BLaER1 treated with 17β-estradiol and CSF1 and Interleukin-3, amounts not matched to agents 10 nM and 100 nM (cell line): ENCODE results near the gene C1QBP.
"Not testable (repeated sequence)": the region's sequence is repeated elsewhere in the genome, so short reads cannot be mapped to it uniquely, and the experiment has no call there.

ENCODE experiments used
- H3K27ac ChIP-seq, 11 experiments: shearing (Covaris generic); formaldehyde crosslinking; 2 replicates each; pipeline ENCODE4 v1.8.1; 2022
- H3K27me3 ChIP-seq, 11 experiments: shearing (Covaris generic); formaldehyde crosslinking; 2 replicates each; pipeline ENCODE4 v1.8.1; 2022
- H3K36me3 ChIP-seq, 11 experiments: shearing (Covaris generic); formaldehyde crosslinking; 2 replicates each; pipeline ENCODE4 v1.8.1; 2022
- H3K4me1 ChIP-seq, 10 experiments: shearing (Covaris generic); formaldehyde crosslinking; 2 replicates each; pipeline ENCODE4 v1.8.1; 2022
- H3K4me2 ChIP-seq, 11 experiments: shearing (Covaris generic); formaldehyde crosslinking; 2 replicates each; pipeline ENCODE4 v1.8.1; 2022
- H3K4me3 ChIP-seq, 10 experiments: shearing (Covaris generic); formaldehyde crosslinking; 2 replicates each; pipeline ENCODE4 v1.8.1; 2022
- H3K9ac ChIP-seq, 11 experiments: shearing (Covaris generic); formaldehyde crosslinking; 2 replicates each; pipeline ENCODE4 v1.8.1; 2022
- H3K9me3 ChIP-seq, 11 experiments: shearing (Covaris generic); formaldehyde crosslinking; replicated peaks in 1 of 11; 2 replicates each; pipeline ENCODE4 v1.8.1; 2022
- H4K20me1 ChIP-seq, 11 experiments: shearing (Covaris generic); formaldehyde crosslinking; 2 replicates each; pipeline ENCODE4 v1.8.1; 2022
- Cebpa-rat ChIP-seq, 11 experiments: shearing (Covaris generic); IDR thresholded peaks; 2 replicates each; pipeline ENCODE4 v1.8.1; 2022

C1QBP gene

DNA sequence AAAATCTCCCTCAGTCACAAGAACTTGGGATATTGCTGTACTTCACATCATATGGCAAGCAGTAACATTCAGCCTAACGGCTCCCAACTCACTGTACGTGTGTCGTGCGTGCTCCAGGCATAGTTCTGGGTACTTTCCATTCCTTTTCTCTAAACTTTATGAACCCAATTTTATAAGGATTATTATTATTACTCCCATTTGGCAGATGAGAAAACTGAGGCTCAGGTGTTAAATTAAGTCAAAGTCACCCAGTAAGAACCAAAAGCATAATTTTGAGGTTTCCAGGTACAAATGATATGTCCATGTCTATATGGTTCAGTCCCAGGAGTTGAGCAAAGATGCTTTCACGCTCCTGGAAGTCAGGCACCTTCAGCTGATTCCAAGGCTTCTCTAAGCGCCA, 4.8 kb upstream of the C1QBP start:
- no peak overlapping the region for H3K4me2 ChIP-seq
- no peaks in the 10 kb centered on the region for H3K27me3 ChIP-seq
- H4K20me1 ChIP-seq, result peaks cover 0 to 87% (median 51%) of the 10 kb centered on the region in 11 experiments; a peak in 16 of 22 replicates
- H3K27ac ChIP-seq, result no peak overlapping the region
- no peaks in the 10 kb centered on the region for H3K9me3 ChIP-seq
- H3K4me3 ChIP-seq, result no peak overlapping the region
- no peak overlapping the region for H3K9ac ChIP-seq
- no peak for TF ChIP-seq Cebpa-rat (IDR thresholded peaks at IDR 0.05)
- peaks cover 57 to 90% (median 80%) of the 10 kb centered on the region in 11 experiments for H3K36me3 ChIP-seq
- peaks cover 8 to 10% (median 9%) of the 10 kb centered on the region in 10 experiments; a peak in 19 of 20 replicates for H3K4me1 ChIP-seq

DNA sequence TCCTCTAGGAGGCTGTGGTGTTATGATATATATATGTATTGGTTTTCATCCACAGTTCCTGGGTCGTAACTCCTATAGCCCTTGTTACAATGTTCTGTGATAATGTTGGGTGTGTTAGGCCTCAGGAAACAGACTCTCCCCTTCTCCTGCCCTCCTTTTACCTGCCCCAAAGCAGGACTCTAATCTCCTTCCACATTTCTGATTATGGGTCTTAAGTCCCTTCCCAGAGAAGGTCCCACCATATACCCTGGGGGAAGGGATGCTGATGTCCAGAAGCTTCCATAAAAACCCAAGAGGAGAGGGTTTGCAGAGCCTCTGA, 450 bp upstream of the C1QBP start:
- Histone ChIP-seq H3K36me3 (peaks cover 44 to 84% (median 74%) of the 10 kb centered on the region in 11 experiments), H3K27me3 (no peaks in the 10 kb centered on the region), H3K9ac (peak overlapping the region; percentile 58 to 94 (median 86); a peak in 20 of 22 replicates), H3K4me3 (peak overlapping the region; percentile 79 to 97 (median 87); a peak in 19 of 20 replicates), H3K9me3 (no peaks in the 10 kb centered on the region), H3K27ac (peak overlapping the region; percentile 27 to 91 (median 88); a peak in 15 of 22 replicates), H3K4me1 (peaks cover 31 to 43% (median 37%) of the 10 kb centered on the region in 10 experiments), H4K20me1 (peaks cover 0 to 84% (median 60%) of the 10 kb centered on the region in 11 experiments; a peak in 20 of 22 replicates), H3K4me2 (peak overlapping the region; percentile 32 to 98 (median 81))
- TF ChIP-seq Cebpa-rat (IDR thresholded peaks at IDR 0.05), result no peak

DNA sequence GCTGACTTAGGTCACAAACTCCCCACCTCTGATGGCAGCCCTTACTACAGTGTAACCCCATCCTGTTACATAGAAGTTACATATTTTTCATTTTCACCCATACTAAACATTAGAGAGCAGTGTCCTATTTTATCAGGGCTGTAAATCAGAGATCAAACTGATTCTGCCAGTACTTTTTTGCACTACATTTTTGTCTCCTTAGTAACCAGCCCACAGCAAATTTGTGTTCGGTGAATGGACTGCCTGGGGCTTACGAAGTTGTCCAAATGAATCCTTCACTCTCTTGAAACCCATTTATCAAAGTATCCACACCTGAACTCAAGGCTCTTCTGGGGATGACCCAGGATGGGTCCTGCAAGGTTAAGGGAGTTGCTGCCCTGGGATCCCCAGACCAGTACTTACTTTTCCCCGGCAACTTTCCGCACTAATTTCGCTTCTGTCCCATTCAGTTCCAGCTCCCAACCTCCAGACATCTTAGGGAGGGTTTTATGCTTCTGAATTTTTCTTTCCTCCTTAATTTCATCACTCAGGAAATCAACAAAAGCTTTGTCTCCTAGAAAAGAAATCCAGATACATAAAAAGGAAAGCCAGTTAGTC, 1.1 kb downstream of the C1QBP start:
- peak overlapping the region; percentile 52 to 91 (median 88); a peak in 21 of 22 replicates for H3K27ac ChIP-seq
- H3K4me1 ChIP-seq, result peaks cover 31 to 46% (median 39%) of the 10 kb centered on the region in 10 experiments
- no peaks in the 10 kb centered on the region for H3K27me3 ChIP-seq
- H3K9me3 ChIP-seq, result no peaks in the 10 kb centered on the region
- peak overlapping the region; percentile 69 to 98 (median 87) for H3K4me2 ChIP-seq
- H3K4me3 ChIP-seq, result peak overlapping the region; percentile 79 to 97 (median 87)
- peak overlapping the region; percentile 81 to 94 (median 86) for H3K9ac ChIP-seq
- peaks cover 48 to 86% (median 77%) of the 10 kb centered on the region in 11 experiments for H3K36me3 ChIP-seq
- peaks cover 14 to 87% (median 62%) of the 10 kb centered on the region in 11 experiments; a peak in 21 of 22 replicates for H4K20me1 ChIP-seq
- no peak for TF ChIP-seq Cebpa-rat (IDR thresholded peaks at IDR 0.05)

DNA sequence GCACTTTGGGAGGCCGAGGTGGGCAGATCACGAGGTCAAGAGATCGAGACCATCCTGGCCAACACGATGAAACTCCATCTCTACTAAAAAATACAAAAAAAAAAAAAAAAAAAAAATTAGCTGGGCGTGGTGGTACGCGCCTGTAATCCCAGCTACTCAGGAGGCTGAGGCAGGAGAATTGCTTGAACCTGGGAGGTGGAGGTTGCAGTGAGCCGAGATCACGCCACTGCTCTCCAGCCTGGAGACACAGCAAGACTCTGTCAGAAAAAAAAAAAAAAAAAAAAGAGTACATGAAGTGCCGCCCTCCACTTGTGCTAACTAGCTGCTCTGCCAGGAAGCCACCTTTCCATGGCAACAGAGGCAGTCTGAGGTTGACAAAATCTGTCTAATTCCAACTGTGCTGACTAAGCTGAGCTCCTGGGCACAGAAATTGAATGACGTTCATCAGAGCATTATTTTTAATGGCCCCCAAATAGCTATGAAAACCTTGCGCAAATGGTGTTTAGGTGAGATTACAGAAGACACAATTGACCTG, 3.1 kb downstream of the C1QBP start:
- Histone ChIP-seq H3K9ac (peak overlapping the region in 8 of 11 experiments; percentile 34 to 90 (median 64); a peak in 6 of 22 replicates), H3K27ac (peak overlapping the region in 1 of 11 experiments; percentile 53; a peak in 1 of 22 replicates), H3K36me3 (peaks cover 62 to 86% (median 78%) of the 10 kb centered on the region in 11 experiments), H3K4me3 (peak overlapping the region in 2 of 10 experiments; percentile 90 to 97; a peak in 3 of 20 replicates), H3K4me1 (peaks cover 31 to 46% (median 39%) of the 10 kb centered on the region in 10 experiments), H3K4me2 (peak overlapping the region; percentile 26 to 98 (median 87); a peak in 20 of 22 replicates), H4K20me1 (peaks cover 14 to 87% (median 67%) of the 10 kb centered on the region in 11 experiments; a peak in 21 of 22 replicates)
- not testable (repeated sequence) for H3K9me3 ChIP-seq, H3K27me3 ChIP-seq

DNA sequence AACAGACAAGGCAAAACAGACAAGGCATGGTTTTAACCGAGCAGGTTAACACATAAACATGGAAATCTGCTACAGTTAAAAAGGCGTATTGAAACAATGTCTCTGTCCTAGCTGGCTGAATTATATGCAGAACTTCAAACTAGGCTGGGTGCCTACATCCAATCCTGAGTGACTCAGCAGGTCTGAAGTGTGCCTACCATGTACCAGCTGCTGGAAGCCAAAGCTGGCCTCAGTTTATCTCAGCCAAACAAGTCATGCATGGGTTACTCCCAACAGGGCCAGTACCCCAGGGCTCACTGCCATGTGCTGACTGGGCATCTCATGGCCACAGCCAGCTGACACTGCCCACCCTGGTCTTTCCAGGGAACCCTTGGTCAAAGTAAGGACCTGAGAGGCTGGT, 4.0 kb downstream of the C1QBP start:
- peaks cover 71 to 86% (median 81%) of the 10 kb centered on the region in 11 experiments for H3K36me3 ChIP-seq
- no peaks in the 10 kb centered on the region for H3K27me3 ChIP-seq
- H3K9ac ChIP-seq, result peak overlapping the region in 1 of 11 experiments; percentile 47; a peak in 1 of 22 replicates
- no peak overlapping the region for H3K4me3 ChIP-seq
- TF ChIP-seq Cebpa-rat (IDR thresholded peaks at IDR 0.05), result no peak
- no peaks in the 10 kb centered on the region for H3K9me3 ChIP-seq
- H3K27ac ChIP-seq, result peak overlapping the region in 3 of 11 experiments; percentile 19 to 53 (median 23); a peak in 3 of 22 replicates
- peaks cover 14 to 88% (median 70%) of the 10 kb centered on the region in 11 experiments; a peak in 21 of 22 replicates for H4K20me1 ChIP-seq
- peak overlapping the region in 5 of 11 experiments; percentile 8 to 98 (median 18); a peak in 4 of 22 replicates for H3K4me2 ChIP-seq
- peaks cover 31 to 45% (median 38%) of the 10 kb centered on the region in 10 experiments for H3K4me1 ChIP-seq

DNA sequence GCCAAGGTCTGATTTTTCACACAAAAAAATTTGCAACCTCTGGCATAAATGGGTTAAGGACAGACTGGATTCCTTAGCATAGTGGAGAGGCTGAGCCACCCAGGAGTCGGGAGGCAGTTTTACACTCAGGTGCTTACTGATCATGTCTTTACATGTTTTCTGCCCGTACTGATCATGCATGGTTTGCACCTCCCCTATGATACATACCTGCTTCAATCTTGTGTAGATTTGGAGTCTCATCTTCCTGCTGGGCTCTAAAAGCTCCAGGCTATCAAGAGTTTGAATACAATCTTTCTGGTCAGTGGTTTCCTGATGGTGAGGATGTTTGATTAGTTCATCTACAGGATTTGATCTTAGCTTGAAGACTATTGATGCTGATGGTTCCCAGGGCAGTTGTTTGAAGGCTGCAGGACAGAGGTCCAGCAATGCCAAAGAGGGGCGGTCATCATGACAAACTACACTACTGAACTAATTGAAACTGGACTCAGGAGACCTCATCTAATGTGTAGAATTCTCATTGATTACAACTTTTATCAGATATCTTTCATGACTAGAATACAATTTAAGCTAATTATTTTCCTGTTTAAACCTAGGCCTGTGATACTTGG, 6.9 kb downstream of the C1QBP start:
- H3K27me3 ChIP-seq, result no peaks in the 10 kb centered on the region
- no peak overlapping the region for H3K4me3 ChIP-seq
- TF ChIP-seq Cebpa-rat (IDR thresholded peaks at IDR 0.05), result no peak
- peaks cover 94 to 100% (median 100%) of the 10 kb centered on the region in 11 experiments for H3K36me3 ChIP-seq
- no peak overlapping the region for H3K9ac ChIP-seq
- no peak overlapping the region for H3K4me2 ChIP-seq
- H3K4me1 ChIP-seq, result peaks cover 16 to 32% (median 25%) of the 10 kb centered on the region in 10 experiments
- no peak overlapping the region for H3K27ac ChIP-seq
- H3K9me3 ChIP-seq, result no peaks in the 10 kb centered on the region
- peaks cover 14 to 93% (median 66%) of the 10 kb centered on the region in 11 experiments; a peak in 21 of 22 replicates for H4K20me1 ChIP-seq

DNA sequence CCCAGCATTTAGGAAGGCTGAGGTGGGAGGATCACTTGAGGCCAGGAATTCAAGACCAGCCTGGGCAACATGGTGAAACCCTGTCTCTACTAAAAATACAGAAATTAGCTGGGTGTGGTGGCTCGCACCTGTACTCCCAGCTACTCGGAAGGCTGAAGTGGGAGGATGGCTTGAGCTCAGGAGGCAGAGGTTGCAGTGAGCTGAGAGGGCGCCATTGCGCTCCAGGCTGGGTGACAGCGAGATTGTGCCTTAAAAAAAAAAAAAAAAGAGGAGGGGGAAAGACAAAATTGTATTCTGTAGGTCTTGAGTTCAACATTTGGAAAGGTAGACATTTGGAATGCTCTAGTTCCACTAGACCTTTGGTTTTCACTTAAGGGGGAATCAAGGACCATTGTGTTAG, 7.7 kb downstream of the C1QBP start:
- H3K9me3 ChIP-seq, H3K4me3 ChIP-seq, H3K27ac ChIP-seq, H3K9ac ChIP-seq, H3K4me2 ChIP-seq, H3K27me3 ChIP-seq: not testable (repeated sequence)
- Histone ChIP-seq H3K36me3 (peaks cover 95 to 100% (median 100%) of the 10 kb centered on the region in 11 experiments), H4K20me1 (peaks cover 14 to 85% (median 57%) of the 10 kb centered on the region in 11 experiments; a peak in 21 of 22 replicates), H3K4me1 (peaks cover 8 to 23% (median 17%) of the 10 kb centered on the region in 10 experiments; a peak in 18 of 20 replicates)

DNA sequence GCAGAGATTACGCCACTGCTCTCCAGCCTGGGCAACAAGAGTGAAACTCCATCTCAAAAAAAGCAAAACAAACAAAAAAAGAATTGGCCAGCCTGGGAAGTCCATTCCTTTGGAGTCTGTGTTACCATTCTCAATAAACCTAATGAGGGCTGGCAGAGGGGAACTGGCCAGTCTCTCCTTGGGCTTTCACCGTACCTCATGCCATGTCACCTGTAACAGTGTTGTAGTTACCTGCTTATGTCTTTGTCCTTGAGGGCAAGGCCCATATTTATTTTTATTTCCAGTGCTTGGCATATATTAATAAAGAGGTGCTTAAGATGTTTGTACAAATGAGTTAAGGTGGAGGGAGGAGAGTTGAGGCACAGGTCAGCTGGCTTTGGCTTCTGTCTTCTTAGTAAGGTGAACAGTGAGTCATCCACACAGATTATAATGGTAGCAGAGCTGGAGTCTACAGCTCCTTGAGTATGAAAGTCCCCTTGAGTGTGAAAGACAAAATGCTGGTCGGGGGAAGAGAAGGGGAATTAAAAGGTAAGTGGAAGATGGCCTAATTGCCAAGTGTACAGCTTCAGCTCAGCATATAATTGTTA, 8.4 kb downstream of the C1QBP start:
- Histone ChIP-seq H3K36me3 (peaks cover 97 to 100% (median 100%) of the 10 kb centered on the region in 11 experiments), H3K4me2 (no peak overlapping the region), H4K20me1 (peaks cover 14 to 78% (median 54%) of the 10 kb centered on the region in 11 experiments; a peak in 21 of 22 replicates), H3K4me3 (no peak overlapping the region), H3K27ac (no peak overlapping the region), H3K27me3 (no peaks in the 10 kb centered on the region), H3K4me1 (peaks cover under 1 to 16% (median 11%) of the 10 kb centered on the region in 10 experiments; a peak in 14 of 20 replicates), H3K9me3 (no peaks in the 10 kb centered on the region), H3K9ac (no peak overlapping the region)
- no peak for TF ChIP-seq Cebpa-rat (IDR thresholded peaks at IDR 0.05)
